Fibroblast of gingiva (primary cell): ENCODE data around the gene FTO.

Experiments used
- DNase-seq: peaks from one replicate; pipeline ENCODE4 v3.0.0-alpha.2; 2011; ENCODE audit warnings: low read depth

Gene FTO

DNA sequence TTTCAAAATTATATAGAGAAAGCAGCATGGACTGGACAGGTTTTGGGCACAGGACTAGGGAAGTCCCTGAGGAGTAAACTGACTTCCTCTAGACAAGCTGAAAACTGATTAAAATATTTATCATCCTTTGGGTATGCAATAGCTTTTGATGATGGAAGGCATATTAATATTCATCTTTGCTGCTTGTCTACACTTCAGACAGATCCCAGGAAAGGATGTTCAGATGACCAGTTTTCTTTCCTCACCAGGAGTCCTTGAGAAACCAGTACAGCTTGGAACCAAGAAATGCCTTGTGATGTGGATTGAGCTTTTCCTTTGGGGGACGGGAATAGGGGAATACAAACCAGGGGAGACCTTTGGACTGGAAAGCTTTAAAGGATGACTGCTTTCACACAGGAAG, 195.5 kb downstream of the FTO start:
- peak; percentile 22 for DNase-seq

DNA sequence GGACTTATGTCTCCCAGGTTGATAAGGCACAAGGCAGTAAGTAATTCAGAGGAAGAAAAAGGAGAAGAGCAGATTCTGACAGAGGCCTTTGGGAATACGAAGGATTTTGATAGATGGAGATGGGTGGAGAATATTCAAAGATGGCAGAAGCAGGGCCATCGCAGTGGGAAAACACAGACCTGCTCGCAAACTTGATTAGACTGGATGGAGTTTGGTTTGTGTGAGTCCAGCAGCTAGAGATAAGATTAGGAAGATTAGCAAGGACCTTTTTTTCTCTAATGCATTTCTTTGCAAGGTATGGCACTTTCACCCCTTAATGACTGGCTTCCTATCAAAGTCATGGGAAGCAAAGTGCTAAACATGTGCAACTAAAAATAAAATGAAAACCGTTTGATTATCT, 196.7 kb downstream of the FTO start:
- no peak for DNase-seq

DNA sequence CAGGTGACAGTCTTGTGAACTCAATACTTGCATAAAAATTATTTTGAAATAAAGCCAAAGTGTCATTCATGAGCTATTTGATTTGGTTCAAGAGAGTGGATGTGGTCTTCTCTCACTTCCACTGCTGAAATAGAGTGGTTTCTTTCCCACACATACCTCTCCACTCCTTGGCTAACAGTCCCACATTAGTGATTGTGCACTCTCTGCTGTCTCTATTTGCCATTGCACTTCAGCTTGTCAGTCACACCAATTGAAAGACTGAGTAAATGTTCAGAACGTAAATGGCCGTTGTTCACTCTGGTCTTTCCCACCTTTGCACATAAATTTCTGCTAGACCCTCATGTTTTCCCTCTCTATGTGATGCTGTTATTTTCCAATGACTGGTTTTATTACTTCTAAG, 197.5 kb downstream of the FTO start:
- DNase-seq, result no peak

GRCh38 chr16:53904533-53904932, 200.6 kb downstream of the FTO start:
- no peak for DNase-seq

GRCh38 chr16:53905028-53905427, 201.1 kb downstream of the FTO start:
- DNase-seq, result no peak

DNA sequence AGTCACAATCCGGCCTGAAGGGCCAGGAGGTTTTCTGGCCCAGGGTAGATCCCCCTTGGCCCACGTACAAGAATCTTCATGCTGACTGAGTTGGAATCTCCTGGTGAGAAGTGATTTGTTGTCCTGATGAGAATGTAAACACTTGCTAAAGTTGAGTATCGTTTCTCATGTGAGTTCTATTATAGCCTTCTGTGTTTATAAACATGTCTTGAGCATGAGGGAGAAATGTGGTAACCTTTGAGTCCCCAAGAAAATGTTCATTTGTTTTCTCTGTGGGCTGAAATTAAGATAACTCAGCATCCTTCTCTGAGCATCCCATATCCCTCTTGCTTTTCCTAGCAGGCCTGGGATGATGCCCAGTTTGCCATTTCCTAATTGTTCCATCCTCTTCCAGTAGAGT, 204.8 kb downstream of the FTO start:
- DNase-seq, result peak; percentile 82

DNA sequence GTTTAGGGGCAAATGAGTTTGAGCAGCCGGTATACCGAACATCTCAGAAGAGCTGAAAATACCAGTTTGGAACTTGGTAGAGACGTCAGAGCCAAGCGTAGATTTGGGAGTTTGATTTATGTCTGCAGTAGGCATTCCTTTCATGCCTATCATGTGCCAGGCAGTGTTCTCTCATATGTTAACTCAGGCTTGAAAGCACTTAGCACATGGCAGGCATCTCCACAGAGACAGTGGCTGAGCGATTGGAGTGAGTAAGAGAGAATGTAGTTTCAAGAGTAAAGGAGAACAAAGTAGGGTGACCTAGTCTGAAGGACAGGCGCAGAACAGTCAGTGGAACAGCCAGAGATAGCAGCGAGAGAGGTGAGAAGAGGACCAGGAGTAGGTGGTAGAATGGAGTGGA, 207.0 kb downstream of the FTO start:
- DNase-seq, result no peak

DNA sequence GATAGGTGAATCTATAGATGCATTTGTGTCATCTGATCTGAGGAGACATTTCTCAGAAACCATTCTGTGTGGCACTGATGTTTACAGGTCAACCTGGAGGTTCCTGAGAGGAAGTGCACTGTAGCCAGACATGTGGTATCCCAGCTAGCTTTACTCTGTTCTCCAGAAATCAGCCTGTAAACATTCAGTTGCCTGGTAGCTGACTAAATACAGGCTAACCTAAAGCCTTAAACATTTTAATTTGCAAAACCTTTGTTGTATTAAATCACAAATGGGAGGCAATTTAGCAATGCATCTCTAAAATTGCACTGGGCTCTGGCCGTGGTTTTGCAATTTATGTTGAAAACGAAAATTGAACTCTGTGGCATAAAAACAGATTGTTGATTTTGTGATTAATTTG, 207.6 kb downstream of the FTO start:
- DNase-seq, result peak; percentile 91

DNA sequence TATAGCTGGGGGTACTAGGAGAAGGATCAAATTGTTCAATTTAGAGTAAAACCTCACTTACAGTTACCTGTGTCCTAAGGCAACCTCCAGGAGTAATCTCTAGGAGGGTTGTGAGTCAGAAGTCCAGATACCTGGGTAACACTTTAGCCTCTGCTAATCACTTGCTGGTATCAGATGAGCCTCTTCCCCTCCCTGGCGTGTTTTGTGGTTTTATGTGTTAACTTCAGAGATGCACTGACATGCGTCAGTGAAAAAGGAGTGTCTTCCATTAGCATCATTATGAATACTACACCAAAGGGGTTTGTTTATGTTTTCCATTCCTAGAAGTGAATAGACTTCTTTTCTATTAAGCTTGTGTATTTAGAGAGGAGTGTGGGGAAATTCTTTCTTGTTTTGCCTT, 208.2 kb downstream of the FTO start:
- peak; percentile 61 for DNase-seq

DNA sequence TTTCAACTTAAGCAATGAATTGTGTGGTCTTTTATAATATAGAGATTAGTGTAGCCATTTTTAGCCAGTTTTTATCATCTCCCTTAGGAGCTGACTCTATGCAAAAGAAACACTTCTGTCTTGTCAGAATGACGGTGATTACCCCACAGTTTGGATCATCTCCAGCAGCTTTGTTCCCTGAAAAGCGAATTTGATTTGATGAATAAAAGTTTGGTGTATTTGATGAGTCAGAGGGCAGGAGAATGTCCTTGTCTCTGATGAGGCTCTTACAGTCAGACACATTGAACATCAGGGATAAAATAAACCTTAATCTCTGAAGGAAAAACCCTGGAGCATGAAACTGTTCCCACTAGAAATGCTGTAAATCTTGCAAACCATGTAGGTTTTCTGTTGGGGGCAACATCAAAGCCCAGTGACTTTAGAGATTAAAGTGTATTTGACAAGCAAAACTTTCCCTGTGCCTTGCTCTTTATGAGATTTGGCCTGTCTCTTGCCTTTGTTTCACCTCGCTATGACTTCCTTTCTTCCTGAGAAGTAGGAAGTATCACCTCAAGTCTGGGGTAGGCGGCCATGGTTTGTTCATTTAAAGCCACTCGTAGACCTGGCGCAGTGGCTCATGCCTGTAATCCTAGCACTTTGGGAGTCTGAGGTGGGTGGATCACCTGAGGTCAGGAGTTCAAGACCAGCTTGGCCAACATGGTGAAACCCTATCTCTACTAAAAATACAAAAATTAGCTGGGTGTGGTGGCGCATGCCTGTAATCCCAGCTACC, 209.3 kb downstream of the FTO start:
- DNase-seq, result peak; percentile 94

DNA sequence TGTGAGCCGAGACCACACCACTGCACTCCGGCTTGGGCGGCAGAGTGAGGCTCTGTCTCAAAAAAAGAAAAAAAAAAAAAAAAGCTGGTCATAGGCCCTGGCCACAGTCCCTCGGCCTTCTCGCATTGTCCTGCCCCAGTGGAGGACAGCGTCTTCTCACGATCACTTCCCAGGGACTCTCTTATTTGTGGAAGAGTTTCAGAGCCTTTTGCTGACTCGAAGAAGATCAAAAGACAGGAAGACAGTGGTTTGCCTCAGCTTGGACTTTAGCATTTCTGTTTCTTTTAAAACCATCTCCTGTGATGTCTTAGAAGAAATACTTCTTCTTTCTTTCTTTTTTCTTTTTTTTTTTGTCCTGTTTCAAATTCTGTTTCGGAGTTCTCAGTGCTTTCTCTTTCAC, 210.0 kb downstream of the FTO start:
- no peak for DNase-seq

- no peak for DNase-seq
Measured at GRCh38 chr16:53914736-53915135, 210.8 kb downstream of the FTO start.

GRCh38 chr16:53915452-53916160, 211.7 kb downstream of the FTO start:
- DNase-seq, result no peak

DNA sequence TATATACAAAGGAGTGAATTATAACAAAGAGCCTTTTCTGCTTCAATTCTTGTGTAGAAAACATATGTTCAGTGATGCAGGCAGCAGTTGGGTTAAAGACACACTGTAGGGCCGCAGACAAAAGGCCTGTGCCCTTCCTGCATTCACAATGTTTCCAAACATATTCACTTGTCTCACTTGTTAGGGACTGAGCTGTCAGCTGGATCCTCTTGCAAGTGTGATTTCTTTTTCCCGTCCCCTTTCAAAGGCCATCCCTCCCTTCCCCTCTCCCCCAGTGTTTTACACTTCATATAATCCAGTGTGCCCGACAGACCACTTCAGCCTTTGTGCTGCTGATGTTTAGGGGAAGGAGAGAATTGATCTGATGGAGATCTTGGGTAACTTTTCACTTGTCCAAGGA, 217.0 kb downstream of the FTO start:
- no peak for DNase-seq

GRCh38 chr16:53922067-53922806, 218.3 kb downstream of the FTO start:
- DNase-seq, result no peak

DNA sequence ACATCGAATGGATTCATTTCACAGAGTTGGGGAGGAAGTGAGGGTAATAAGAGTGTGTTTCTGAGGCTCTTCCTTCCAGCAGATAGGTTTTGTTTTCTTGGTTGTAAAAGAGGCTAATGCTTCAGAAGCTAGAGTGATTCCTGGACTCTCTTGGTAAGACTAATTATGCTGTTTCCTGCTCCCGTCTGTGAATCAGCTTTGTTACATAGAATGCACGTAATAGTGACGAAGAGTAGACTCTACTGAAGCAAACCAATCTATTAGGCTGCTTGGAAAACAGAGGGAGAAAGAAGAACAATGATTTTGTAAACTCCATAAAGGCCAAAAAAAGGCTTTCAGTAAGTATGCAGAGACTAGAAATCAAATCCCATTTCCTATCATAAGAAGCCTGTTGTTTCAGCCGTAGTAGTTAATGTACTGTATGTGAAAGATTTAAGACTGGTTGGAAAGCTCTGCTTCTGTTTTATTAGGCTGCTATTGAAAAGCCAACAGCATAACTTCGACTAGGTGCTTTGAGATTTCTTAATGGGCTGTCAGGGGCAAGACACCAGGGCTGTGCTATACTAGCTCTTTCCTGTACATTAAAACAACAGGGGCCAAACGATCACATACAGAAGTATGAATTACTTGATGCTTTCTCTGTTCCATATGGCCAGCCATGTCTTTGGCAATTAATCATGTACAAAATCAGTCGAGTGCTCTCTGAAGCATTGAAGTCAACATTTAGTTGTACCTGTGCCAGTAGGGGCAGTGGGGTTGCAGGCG, 219.0 kb downstream of the FTO start:
- no peak for DNase-seq

DNA sequence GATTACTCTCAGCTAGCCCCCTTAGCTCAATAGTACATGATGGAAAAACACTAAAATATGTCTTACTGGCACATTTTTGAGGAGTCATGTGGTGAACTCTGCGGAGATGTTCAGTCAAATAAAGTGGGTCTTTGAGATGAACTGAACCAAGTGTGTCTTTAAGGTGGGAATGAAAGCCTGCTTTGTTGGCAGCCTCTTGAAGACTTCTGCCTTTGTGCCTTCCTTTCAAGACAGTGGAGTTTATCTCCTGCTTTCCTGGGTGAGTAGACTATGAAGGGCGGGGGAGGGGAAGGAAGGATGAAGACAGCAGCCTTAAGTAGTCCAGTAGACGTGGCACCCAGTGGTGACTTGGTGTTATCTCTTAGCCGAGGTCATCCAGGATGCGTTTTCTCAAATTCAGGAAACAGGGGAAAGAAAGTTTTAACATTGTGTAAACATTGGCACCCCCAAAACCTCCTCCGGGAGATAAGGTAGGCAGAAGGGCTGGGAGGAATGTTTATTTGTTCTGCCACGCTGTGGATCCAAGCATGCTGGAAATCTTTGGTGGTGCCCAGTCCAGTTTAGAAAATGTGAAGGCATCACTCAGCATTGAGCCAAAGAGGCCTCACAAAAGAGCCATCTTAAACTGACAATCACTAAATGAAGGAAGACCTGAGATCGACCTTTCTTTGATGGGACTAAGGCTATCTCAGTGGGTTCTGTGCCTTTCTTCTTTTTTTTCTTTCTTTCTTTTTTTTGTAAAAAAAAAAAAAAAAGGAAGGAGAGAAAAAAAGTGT, 220.6 kb downstream of the FTO start:
- no peak for DNase-seq

- no peak for DNase-seq
Measured at GRCh38 chr16:53925107-53925410, 221.1 kb downstream of the FTO start.

DNA sequence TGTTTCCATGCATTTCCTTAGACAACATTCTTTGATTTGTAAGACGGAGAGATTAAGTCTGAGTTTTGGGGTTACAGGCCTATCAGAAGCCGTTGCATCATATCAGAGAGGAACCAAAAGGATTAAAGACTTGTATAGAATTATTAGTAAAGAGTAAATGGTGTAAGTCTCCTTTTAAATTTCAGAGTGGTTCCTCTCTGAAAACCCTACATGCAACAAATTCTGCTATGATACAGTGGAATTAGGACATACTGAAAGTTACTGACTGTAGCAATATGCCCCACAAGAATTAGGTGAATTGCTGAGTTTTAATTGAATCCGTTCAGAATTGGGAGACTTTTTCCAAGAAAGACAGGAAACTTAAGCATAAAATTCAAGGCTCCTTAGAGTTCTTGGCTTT, 221.6 kb downstream of the FTO start:
- DNase-seq, result no peak

DNA sequence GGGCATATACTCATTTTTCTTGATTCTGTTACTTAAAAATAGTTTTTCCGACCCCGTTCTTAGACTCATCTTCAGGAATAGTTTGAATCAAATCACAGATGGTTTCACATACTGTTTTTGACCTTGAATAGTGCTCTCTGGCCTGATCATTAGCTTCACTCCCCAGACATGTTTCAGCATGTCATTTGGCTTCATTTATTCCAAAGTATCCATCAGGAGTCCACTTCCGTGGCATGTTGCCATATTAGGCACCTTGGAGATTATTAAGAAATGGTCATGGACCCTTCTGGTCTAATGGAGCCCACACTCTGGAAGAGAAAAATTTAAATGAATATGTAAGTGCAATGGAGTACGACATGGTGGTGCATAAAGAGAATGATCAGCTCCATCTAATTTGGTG, 222.3 kb downstream of the FTO start:
- DNase-seq, result no peak

- no peak for DNase-seq
Measured at GRCh38 chr16:53932975-53933374, 229.0 kb downstream of the FTO start.

- DNase-seq, result no peak
Measured at GRCh38 chr16:53933407-53933806, 229.5 kb downstream of the FTO start.
